ENCODE data around the gene CNTRL.

Gene CNTRL

DNA sequence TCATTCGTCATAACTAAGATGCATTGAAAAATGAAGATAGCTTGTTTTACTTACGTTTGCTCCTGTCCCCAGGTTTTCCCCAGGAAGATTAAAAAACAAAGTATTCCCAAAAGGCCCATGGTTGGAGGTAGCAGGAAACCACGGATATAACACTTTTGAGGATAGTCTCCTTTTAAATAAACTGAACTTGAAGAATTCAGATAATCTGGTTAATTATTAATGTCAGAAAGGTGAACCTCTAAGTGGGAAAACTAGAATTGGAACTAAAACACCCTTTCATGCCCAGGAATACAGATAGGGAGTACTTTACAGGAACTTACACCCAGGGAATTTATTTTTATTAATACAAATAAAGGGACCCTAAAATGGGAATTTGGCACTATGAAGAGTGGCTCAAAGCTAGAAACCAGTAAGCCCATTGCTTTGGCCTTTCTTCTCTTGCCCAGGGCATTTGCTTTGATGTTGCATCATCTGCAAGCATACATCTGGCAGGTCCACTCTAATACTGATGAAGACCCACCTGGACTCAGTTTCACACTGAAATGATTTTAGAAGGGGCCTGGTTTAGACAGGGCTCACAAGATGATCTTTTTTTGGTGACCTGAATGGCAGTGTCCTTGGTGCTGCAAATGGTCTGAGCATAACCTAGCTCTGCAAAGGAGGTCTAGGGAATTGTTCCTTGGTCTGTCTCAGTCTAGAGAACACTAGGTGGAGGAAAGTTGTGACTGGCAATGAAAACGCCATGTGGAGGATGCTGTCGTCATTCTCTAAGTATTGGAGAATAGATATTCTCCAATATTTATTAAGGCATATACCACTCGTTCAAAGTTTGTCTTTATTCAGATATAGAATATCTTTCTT is 24.4 kb upstream of the CNTRL start, which contains the start of gene C5:
Gene C5 (minus strand): TSS at position 148 of the 861 bp plus-strand sequence. CDS start 29 bp downstream, at position 119.
- TF ChIP-seq TAF1 (IDR thresholded peaks at IDR 0.05; ENCODE audit: borderline replicate concordance, insufficient read depth, low read length), result no peak
- TF ChIP-seq SIN3A (IDR thresholded peaks at IDR 0.05; ENCODE audit: borderline replicate concordance, insufficient read depth, low read length), result no peak
- no peak for TF ChIP-seq POLR2AphosphoS5 (IDR thresholded peaks at IDR 0.05; ENCODE audit: low read depth, low read length)
- TF ChIP-seq REST (IDR thresholded peaks at IDR 0.05; ENCODE audit: insufficient read depth in 1 of 2, low read depth in 2 of 2, low read length in 2 of 2), result no peak
- TF ChIP-seq FOXP2 (optimal IDR thresholded peaks at IDR 0.05; ENCODE audit: borderline replicate concordance, extremely low read depth, extremely low read length, insufficient read depth), result no peak

DNA sequence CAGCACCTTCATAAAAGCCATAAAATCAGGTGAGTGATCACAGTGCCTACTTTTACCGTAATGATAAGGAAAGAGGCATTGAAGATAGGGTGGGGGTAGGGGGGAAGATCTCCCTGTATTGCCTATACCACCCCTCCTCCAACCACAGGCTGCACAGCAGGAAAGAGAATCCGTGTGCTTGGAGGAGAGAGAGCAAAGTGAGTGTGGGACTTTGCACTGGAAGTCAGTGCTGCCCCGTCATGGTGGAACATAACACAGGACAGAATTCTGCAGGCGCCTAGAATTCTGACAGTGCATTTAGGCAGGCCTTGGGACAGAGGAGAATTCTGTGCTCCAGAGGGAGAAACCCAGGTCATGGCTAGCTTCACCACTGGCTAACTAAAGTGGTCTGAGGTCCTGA is 21.2 kb upstream of the CNTRL start:
- TF ChIP-seq SIN3A (IDR thresholded peaks at IDR 0.05; ENCODE audit: borderline replicate concordance, insufficient read depth, low read length), result no peak
- no peak for TF ChIP-seq FOXP2 (optimal IDR thresholded peaks at IDR 0.05; ENCODE audit: borderline replicate concordance, extremely low read depth, extremely low read length, insufficient read depth)
- no peak for TF ChIP-seq POLR2AphosphoS5 (IDR thresholded peaks at IDR 0.05; ENCODE audit: low read depth, low read length)
- no peak for TF ChIP-seq TAF1 (IDR thresholded peaks at IDR 0.05; ENCODE audit: borderline replicate concordance, insufficient read depth, low read length)
- no peak for TF ChIP-seq REST (IDR thresholded peaks at IDR 0.05; ENCODE audit: insufficient read depth in 1 of 2, low read depth in 2 of 2, low read length in 2 of 2)

- TF ChIP-seq POLR2AphosphoS5 (IDR thresholded peaks at IDR 0.05; ENCODE audit: low read depth, low read length) (no peak), TAF1 (IDR thresholded peaks at IDR 0.05; ENCODE audit: borderline replicate concordance, insufficient read depth, low read length) (no peak), SIN3A (IDR thresholded peaks at IDR 0.05; ENCODE audit: borderline replicate concordance, insufficient read depth, low read length) (no peak), FOXP2 (optimal IDR thresholded peaks at IDR 0.05; ENCODE audit: borderline replicate concordance, extremely low read depth, extremely low read length, insufficient read depth) (no peak)
These were observed 19.1 kb upstream of the CNTRL start for GRCh38 chr9:121055642-121056143.

GRCh38 chr9:121057821-121058220 is 16.9 kb upstream of the CNTRL start:
- no peak for TF ChIP-seq SIN3A (IDR thresholded peaks at IDR 0.05; ENCODE audit: borderline replicate concordance, insufficient read depth, low read length)
- TF ChIP-seq TAF1 (IDR thresholded peaks at IDR 0.05; ENCODE audit: borderline replicate concordance, insufficient read depth, low read length), result no peak
- no peak for TF ChIP-seq FOXP2 (optimal IDR thresholded peaks at IDR 0.05; ENCODE audit: borderline replicate concordance, extremely low read depth, extremely low read length, insufficient read depth)
- no peak for TF ChIP-seq POLR2AphosphoS5 (IDR thresholded peaks at IDR 0.05; ENCODE audit: low read depth, low read length)
- no peak for TF ChIP-seq REST (IDR thresholded peaks at IDR 0.05; ENCODE audit: insufficient read depth in 1 of 2, low read depth in 2 of 2, low read length in 2 of 2)

DNA sequence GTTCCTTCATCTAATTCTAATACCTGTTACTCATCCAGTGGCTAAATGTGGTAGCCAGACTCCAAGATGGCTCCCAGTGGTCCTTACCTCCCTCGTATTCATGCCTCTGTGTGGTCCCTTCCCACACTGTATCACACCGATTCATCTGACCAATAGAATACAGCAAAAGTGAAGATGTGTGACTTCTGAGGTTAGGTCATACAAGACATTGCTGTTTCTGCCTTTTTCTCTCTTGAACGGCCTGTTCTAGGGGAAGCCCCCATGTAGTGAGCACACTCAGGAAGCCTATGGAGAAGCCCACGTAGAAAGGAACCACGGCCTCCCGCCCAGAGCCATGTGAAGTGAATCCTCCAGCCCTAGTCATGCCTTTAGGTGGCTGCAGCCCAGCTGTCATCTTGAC is 15.2 kb upstream of the CNTRL start:
- TF ChIP-seq SIN3A (IDR thresholded peaks at IDR 0.05; ENCODE audit: borderline replicate concordance, insufficient read depth, low read length) (no peak), REST (IDR thresholded peaks at IDR 0.05; ENCODE audit: insufficient read depth in 1 of 2, low read depth in 2 of 2, low read length in 2 of 2) (no peak), FOXP2 (optimal IDR thresholded peaks at IDR 0.05; ENCODE audit: borderline replicate concordance, extremely low read depth, extremely low read length, insufficient read depth) (no peak), TAF1 (IDR thresholded peaks at IDR 0.05; ENCODE audit: borderline replicate concordance, insufficient read depth, low read length) (no peak), POLR2AphosphoS5 (IDR thresholded peaks at IDR 0.05; ENCODE audit: low read depth, low read length) (no peak)
